ENCODE measurements around the gene NRXN3.

The NRXN3 gene

GRCh38 chr14:79354336-79354735 is 1184.2 kb downstream of the NRXN3 start:
- TF ChIP-seq ZFP41 (tag by site-specific recombination; IDR thresholded peaks at IDR 0.05; ENCODE audit: borderline replicate concordance) (no peak), ZSCAN16 (tag by site-specific recombination; IDR thresholded peaks at IDR 0.05) (no peak), INSM2 (tag by site-specific recombination; IDR thresholded peaks at IDR 0.05) (no peak), ZNF114 (tag by site-specific recombination; IDR thresholded peaks at IDR 0.05) (no peak), ZNF175 (tag by site-specific recombination; IDR thresholded peaks at IDR 0.05) (no peak), ZNF19 (tag by site-specific recombination; IDR thresholded peaks at IDR 0.05; ENCODE audit: low read depth) (no peak), ZBTB7A (tag by site-specific recombination; IDR thresholded peaks at IDR 0.05; ENCODE audit: low read depth) (no peak), ZIC2 (tag by site-specific recombination; IDR thresholded peaks at IDR 0.05) (no peak), ZNF610 (tag by site-specific recombination; IDR thresholded peaks at IDR 0.05; ENCODE audit: borderline replicate concordance) (no peak), ZBTB49 (tag by site-specific recombination; IDR thresholded peaks at IDR 0.05; ENCODE audit: low read depth) (no peak), ZNF280D (tag by site-specific recombination; IDR thresholded peaks at IDR 0.05) (no peak), ZNF16 (tag by site-specific recombination; IDR thresholded peaks at IDR 0.05; ENCODE audit: low read depth) (no peak), ZNF248 (tag by site-specific recombination; IDR thresholded peaks at IDR 0.05) (no peak), SCRT2 (tag by site-specific recombination; IDR thresholded peaks at IDR 0.05) (no peak), HIC1 (tag by site-specific recombination; IDR thresholded peaks at IDR 0.05) (no peak), ZBTB44 (tag by site-specific recombination; IDR thresholded peaks at IDR 0.05) (no peak), ZFHX2 (tag by site-specific recombination; conservative IDR thresholded peaks at IDR 0.05) (no peak), ZFP69B (tag by site-specific recombination; IDR thresholded peaks at IDR 0.05) (no peak), ZNF529 (tag by site-specific recombination; IDR thresholded peaks at IDR 0.05; ENCODE audit: insufficient replicate concordance) (no peak), ZNF658 (tag by site-specific recombination; IDR thresholded peaks at IDR 0.05) (no peak)
- peaks cover 0 to 2% of the 10 kb centered on the region in 2 experiments; a peak in 1 of 3 replicates for H3K36me3 ChIP-seq (ENCODE audit: control insufficient read depth in 2 of 2, insufficient read depth in 1 of 2, low read length in 2 of 2)
- no peaks in the 10 kb centered on the region for H3K9me3 ChIP-seq (ENCODE audit: control insufficient read depth, insufficient read depth, low read depth, low read length)
- CTCF ChIA-PET, result no interaction called here
- peaks cover 21% of the 10 kb centered on the region for H3K4me1 ChIP-seq (ENCODE audit: control insufficient read depth, insufficient read depth, low read length)
- H3K4me3 ChIP-seq (ENCODE audit: low read depth, low read length), result no peak overlapping the region
- POLR2A ChIA-PET, result no interaction called here
- no peak overlapping the region for H3K27ac ChIP-seq (ENCODE audit: extremely low read depth, low read depth, low read length)
